Measurements from ENCODE around the gene PRSS16. TPM values are rescaled to one million over a fixed set of nuclear protein-coding genes. Genes with fewer than 3 reads are reported as not detected.

PRSS16 gene
- total RNA-seq, 1 donor from 2014 or later, result 15.1 TPM

DNA sequence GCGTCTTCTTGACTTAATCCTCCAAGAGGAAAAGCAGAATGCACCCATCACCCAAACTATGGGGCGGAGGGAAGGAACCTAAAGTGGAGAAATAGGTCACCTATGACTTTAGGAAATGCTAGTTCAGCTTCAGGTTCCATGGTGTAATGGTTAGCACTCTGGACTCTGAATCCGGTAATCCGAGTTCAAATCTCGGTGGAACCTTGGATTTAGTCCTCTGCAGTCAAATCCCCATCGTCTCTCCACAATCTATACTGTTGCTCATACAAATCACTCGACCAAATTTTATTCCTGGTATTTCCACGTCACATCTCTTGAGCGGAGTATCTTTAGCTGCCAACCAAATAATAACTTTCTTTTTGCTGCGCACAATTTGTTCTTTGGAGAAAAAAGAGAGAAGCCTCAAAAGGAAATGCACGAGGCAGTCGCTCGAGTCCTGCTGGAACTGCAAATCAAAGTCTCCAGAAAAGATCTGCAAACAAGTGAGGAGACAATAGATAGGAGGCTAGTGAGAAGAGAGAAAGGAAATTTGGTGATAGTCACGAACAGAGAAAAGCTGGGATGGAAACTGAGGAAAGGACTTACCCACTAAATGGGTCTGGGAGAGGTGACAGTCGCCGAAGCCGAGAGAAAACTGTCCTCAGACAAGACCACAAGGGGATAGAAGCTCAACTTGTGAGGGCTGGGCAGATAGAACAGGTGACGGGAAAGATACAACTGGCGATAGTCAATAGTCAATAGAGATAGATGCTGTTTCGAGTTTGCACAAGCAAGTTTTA lies 48.0 kb downstream of the PRSS16 start:
- ATAC-seq (no peak), DNase-seq (no peak)
- H3K27ac ChIP-seq, result no peak overlapping the region
- peaks cover 94% of the 10 kb centered on the region for H3K27me3 ChIP-seq
- no peaks in the 10 kb centered on the region for H3K9me3 ChIP-seq
- no peaks in the 10 kb centered on the region for H3K4me1 ChIP-seq
- TF ChIP-seq, protein P1, sequence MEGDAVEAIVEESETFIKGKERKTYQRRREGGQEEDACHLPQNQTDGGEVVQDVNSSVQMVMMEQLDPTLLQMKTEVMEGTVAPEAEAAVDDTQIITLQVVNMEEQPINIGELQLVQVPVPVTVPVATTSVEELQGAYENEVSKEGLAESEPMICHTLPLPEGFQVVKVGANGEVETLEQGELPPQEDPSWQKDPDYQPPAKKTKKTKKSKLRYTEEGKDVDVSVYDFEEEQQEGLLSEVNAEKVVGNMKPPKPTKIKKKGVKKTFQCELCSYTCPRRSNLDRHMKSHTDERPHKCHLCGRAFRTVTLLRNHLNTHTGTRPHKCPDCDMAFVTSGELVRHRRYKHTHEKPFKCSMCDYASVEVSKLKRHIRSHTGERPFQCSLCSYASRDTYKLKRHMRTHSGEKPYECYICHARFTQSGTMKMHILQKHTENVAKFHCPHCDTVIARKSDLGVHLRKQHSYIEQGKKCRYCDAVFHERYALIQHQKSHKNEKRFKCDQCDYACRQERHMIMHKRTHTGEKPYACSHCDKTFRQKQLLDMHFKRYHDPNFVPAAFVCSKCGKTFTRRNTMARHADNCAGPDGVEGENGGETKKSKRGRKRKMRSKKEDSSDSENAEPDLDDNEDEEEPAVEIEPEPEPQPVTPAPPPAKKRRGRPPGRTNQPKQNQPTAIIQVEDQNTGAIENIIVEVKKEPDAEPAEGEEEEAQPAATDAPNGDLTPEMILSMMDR (IDR thresholded peaks at IDR 0.05), result no peak
- intact Hi-C loops (cut with DNase I), result no loop called here
- no peaks in the 10 kb centered on the region for H3K36me3 ChIP-seq
- H3K4me3 ChIP-seq, result no peak overlapping the region

DNA sequence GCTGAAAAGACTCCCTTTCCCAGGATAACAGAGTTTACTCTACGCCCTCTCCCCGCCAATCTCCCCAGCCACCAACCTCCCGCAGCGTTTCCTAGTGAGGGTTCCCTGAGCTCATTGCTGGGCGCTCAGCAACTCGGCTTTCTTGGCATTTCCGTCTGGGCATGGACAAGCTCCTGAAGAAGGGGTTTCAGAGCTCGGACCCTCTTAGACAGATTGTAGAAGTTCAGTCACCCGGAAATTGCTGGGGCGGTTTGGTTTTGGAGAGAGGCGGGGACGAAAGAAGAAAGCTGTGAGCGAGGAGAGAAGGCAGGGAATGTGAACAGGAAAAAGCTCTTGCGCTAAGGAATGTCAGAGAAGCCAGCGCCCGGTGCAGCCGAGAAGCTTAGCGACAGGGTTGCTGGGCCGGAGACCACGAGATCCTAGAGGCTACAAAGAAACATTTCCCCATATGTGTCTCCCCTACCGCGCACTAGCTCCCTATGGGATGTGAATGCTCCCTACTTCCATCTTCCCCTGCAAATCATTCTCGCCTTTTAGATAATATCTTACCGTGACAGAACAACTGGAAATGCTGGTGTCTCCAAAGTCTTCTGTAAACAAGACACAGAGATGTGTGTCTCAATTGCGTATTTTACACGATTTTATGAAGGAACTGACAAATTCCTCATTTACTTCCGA lies 48.7 kb downstream of the PRSS16 start:
- Histone ChIP-seq H3K4me3 (no peak overlapping the region), H3K4me1 (no peaks in the 10 kb centered on the region), H3K27ac (no peak overlapping the region), H3K36me3 (no peaks in the 10 kb centered on the region), H3K9me3 (no peaks in the 10 kb centered on the region), H3K27me3 (peaks cover 94% of the 10 kb centered on the region)
- intact Hi-C loops (cut with DNase I), result no loop called here
- TF ChIP-seq, protein P1 (IDR thresholded peaks at IDR 0.05), result no peak
- DNase-seq (no peak), ATAC-seq (no peak)

DNA sequence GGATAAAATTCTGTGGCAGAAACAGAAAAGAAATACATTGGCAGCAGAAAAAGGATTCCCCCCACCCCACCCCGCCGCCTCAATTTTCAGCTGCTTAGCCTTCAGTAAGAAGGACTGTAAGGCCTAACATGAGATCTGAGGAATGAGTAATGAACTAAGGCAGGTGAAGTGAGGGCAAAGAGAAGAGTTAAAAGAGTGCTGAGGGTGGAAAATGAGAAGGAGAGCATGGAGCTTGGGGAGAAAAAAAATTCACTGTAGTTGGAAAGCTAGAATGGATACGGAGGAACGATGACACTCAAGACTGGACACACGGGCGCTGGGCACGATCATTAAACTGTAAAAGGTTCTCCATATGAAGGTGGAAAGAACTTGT lies 50.0 kb downstream of the PRSS16 start:
- Histone ChIP-seq H3K9me3 (no peaks in the 10 kb centered on the region), H3K36me3 (no peaks in the 10 kb centered on the region), H3K4me3 (no peak overlapping the region), H3K4me1 (no peaks in the 10 kb centered on the region), H3K27me3 (peaks cover 94% of the 10 kb centered on the region), H3K27ac (no peak overlapping the region)
- TF ChIP-seq, protein P1 (IDR thresholded peaks at IDR 0.05), result no peak
- DNase-seq (no peak), ATAC-seq (no peak)
- intact Hi-C loops (cut with DNase I), result no loop called here

DNA sequence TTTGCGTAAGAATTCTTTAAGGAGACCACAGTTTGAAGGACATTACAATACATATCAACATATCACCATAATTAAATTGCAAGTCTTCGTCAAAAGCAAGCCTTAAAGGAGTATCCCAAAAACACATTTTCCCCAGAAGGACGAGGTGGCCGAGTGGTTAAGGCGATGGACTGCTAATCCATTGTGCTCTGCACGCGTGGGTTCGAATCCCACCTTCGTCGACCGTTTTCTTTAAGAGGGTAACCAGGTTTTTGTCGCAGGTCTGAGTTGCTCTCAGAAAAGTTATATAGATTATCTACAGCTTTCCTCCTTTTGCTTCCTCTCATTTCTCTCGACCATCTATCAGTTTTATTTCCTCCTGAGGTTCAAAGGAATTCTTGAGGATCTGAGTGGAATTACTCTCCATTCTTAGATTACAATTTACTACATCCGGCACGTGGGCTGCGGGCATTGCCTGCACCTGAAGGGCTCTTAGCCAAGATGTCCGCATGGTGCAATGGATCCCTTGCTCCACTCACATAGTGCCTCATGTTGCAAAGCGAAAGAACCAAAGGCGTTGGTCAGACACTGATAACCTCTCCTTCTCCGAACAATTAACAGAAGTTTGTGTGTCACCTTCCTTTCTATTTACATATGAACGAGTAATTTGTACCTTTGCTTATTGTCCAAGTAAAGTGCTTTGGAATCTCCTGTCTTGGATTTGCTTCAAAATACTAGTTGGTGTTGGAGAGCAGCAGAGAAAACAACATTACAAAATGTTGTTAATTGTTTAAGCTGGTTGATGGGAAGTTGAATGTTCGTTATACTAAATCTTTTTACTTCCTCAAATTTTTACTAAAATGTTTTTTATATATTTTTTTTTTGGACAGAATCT lies 50.6 kb downstream of the PRSS16 start:
- intact Hi-C loops (cut with DNase I), result no loop called here
- H3K36me3 ChIP-seq, result no peaks in the 10 kb centered on the region
- no peak for ATAC-seq
- DNase-seq, result no peak
- no peak overlapping the region for H3K27ac ChIP-seq
- H3K4me3 ChIP-seq, result no peak overlapping the region
- H3K27me3 ChIP-seq, result peaks cover 92% of the 10 kb centered on the region
- H3K9me3 ChIP-seq, result no peaks in the 10 kb centered on the region
- TF ChIP-seq, protein P1 (IDR thresholded peaks at IDR 0.05), result no peak
- no peaks in the 10 kb centered on the region for H3K4me1 ChIP-seq

DNA sequence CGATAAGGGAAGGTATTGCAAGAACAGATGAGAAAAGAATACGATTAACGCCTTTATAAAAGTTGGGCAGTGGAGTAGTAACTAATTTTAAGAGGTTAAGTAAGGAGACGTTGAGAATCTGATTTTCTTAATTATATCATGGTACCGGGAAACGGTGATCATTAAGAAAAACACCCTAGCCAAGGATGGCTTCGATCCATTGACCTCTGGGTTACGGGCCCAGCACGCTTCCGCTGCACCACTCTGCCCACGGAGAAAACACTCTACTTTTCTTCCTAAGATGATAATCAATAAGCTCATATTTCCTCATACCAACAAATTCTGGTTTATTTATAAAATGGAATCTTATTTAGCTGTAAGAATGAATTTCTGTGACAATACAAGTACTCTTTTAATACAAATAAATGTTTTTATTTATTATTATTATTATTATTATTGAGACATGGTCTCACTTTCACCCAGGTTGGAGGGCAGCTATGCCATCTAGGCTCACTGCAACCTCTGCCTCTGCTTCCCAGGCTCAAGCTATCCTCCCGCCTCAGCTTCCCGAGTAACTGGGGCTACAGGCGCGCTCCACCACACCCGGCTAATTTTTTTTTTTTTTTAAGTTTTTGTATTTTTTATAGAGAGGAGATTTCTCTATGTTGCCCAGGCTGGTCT lies 56.2 kb downstream of the PRSS16 start:
- Histone ChIP-seq H3K4me1 (no peaks in the 10 kb centered on the region), H3K36me3 (no peaks in the 10 kb centered on the region), H3K27me3 (peaks cover 71% of the 10 kb centered on the region), H3K4me3 (no peak overlapping the region), H3K27ac (no peak overlapping the region), H3K9me3 (no peaks in the 10 kb centered on the region)
- ATAC-seq (no peak), DNase-seq (no peak)
- intact Hi-C loops (cut with DNase I), result no loop called here
- TF ChIP-seq, protein P1 (IDR thresholded peaks at IDR 0.05), result no peak

All from upper lobe of right lung (tissue), 1 donor.